NCI-H187 treated with DMSO at 0.1 percent for 48 hours (cell line): ENCODE measurements around the gene PGM2L1.

Experiments
- DNase-seq: peaks from one replicate; lab custom pipeline; 2025; lab: John Stamatoyannopoulos, UW

Gene PGM2L1

GRCh38 chr11:74299015-74299414 lies 99.2 kb downstream of the PGM2L1 start:
- DNase-seq: no peak

- no peak for DNase-seq
Observed at GRCh38 chr11:74297484-74297883, 100.7 kb downstream of the PGM2L1 start.

- DNase-seq: no peak
Observed at GRCh38 chr11:74288911-74289310, 109.3 kb downstream of the PGM2L1 start.

- DNase-seq: no peak
Observed at GRCh38 chr11:74288161-74288560, 110.1 kb downstream of the PGM2L1 start.

- DNase-seq: no peak
Observed at GRCh38 chr11:74284466-74284865, 113.8 kb downstream of the PGM2L1 start.

- no peak for DNase-seq
Observed at GRCh38 chr11:74283580-74284180, 114.6 kb downstream of the PGM2L1 start.

- no peak for DNase-seq
Observed at GRCh38 chr11:74282914-74283371, 115.3 kb downstream of the PGM2L1 start.

- no peak for DNase-seq
Observed at GRCh38 chr11:74282421-74282820, 115.8 kb downstream of the PGM2L1 start.

GRCh38 chr11:74280494-74280893 lies 117.7 kb downstream of the PGM2L1 start:
- DNase-seq: no peak
